Right atrium auricular region (tissue), 2 donors: ENCODE data around the gene FBLN2. TPM values are rescaled to one million over a fixed set of nuclear protein-coding genes. Genes with fewer than 3 reads are reported as not detected.

Source experiments
- DNase-seq: peaks from one replicate; pipeline ENCODE4 v3.0.0-alpha.2; 2019; ENCODE audit warnings: low spot score
- H3K27ac ChIP-seq, 2 donors: fragments of 200-600 bp; sonication (generic); 1 replicate in 1 of 2; 2 replicates in 1 of 2; pipeline ENCODE4 v1.5.1; 2016 to 2019
- H3K27me3 ChIP-seq, 2 donors: fragments of 200-600 bp; sonication (generic); one replicate each; pipeline versions ENCODE4 v1.5.1 to v1.6.0; 2017 to 2019
- H3K36me3 ChIP-seq: fragments of 200-600 bp; sonication (generic); one replicate; pipeline ENCODE4 v1.5.1; 2016
- H3K4me1 ChIP-seq, 2 donors: fragments of 200-600 bp; sonication (generic); one replicate each; pipeline versions ENCODE4 v1.5.1 to v1.6.0; 2017 to 2019
- H3K4me3 ChIP-seq, 2 donors: fragments of 200-600 bp; sonication (generic); 1 replicate in 1 of 2; 2 replicates in 1 of 2; pipeline ENCODE4 v1.5.1; 2017 to 2019; ENCODE audit warnings: mild to moderate bottlenecking in 1 of 2, moderate library complexity in 1 of 2
- H3K9me3 ChIP-seq, 2 donors: fragments of 200-600 bp; sonication (generic); one replicate each; pipeline ENCODE4 v1.5.1; 2019
- CTCF ChIP-seq, 2 donors: fragments of 200-600 bp; sonication (generic); IDR thresholded peaks; one replicate each; pipeline ENCODE4 v1.5.1; 2019; ENCODE audit warnings: antibody characterized with exemption in 2 of 2
- total RNA-seq, 2 donors: library from RNA; depleted of rRNA; stranded (reverse); fragments of >200 nt; gene quantifications; one replicate each; pipeline ENCODE4 v1.1.0, GENCODE V29; 2016

The FBLN2 gene
- total RNA-seq, 2 donors from 2014 or later = 122 to 185 TPM

GRCh38 chr3:13628432-13628831, 79.5 kb downstream of the FBLN2 start:
- Histone ChIP-seq H3K4me1 (no peaks in the 10 kb centered on the region), H3K9me3 (no peaks in the 10 kb centered on the region), H3K36me3 (peaks cover 43% of the 10 kb centered on the region), H3K27me3 (no peaks in the 10 kb centered on the region), H3K4me3 (no peak overlapping the region), H3K27ac (no peak overlapping the region)
- DNase-seq = no peak
- TF ChIP-seq CTCF (IDR thresholded peaks at IDR 0.05) = no peak

- H3K9me3 ChIP-seq = no peaks in the 10 kb centered on the region
- TF ChIP-seq CTCF (IDR thresholded peaks at IDR 0.05) = no peak
- no peaks in the 10 kb centered on the region for H3K27me3 ChIP-seq
- no peak overlapping the region for H3K27ac ChIP-seq
- no peak overlapping the region for H3K4me3 ChIP-seq
- H3K4me1 ChIP-seq = no peaks in the 10 kb centered on the region
- peaks cover 43% of the 10 kb centered on the region for H3K36me3 ChIP-seq
- no peak for DNase-seq
Measured at GRCh38 chr3:13628841-13629551, 80.1 kb downstream of the FBLN2 start.

- no peaks in the 10 kb centered on the region for H3K4me1 ChIP-seq
- no peaks in the 10 kb centered on the region for H3K9me3 ChIP-seq
- no peak for DNase-seq
- H3K4me3 ChIP-seq = no peak overlapping the region
- TF ChIP-seq CTCF (IDR thresholded peaks at IDR 0.05) = no peak
- no peaks in the 10 kb centered on the region for H3K27me3 ChIP-seq
- H3K27ac ChIP-seq = no peak overlapping the region
- peaks cover 43% of the 10 kb centered on the region for H3K36me3 ChIP-seq
Measured at GRCh38 chr3:13629644-13630043, 80.7 kb downstream of the FBLN2 start.

- Histone ChIP-seq H3K9me3 (no peaks in the 10 kb centered on the region), H3K27ac (no peak overlapping the region), H3K4me3 (no peak overlapping the region), H3K27me3 (no peaks in the 10 kb centered on the region), H3K36me3 (peaks cover 39% of the 10 kb centered on the region), H3K4me1 (no peaks in the 10 kb centered on the region)
- TF ChIP-seq CTCF (IDR thresholded peaks at IDR 0.05) = no peak
- no peak for DNase-seq
Measured at GRCh38 chr3:13631256-13631655, 82.3 kb downstream of the FBLN2 start.

- no peaks in the 10 kb centered on the region for H3K4me1 ChIP-seq
- no peak for TF ChIP-seq CTCF (IDR thresholded peaks at IDR 0.05)
- H3K9me3 ChIP-seq = no peaks in the 10 kb centered on the region
- H3K36me3 ChIP-seq = peaks cover 36% of the 10 kb centered on the region
- no peak overlapping the region for H3K27ac ChIP-seq
- DNase-seq = no peak
- H3K4me3 ChIP-seq = no peak overlapping the region
- no peaks in the 10 kb centered on the region for H3K27me3 ChIP-seq
Measured at GRCh38 chr3:13633176-13633575, 84.3 kb downstream of the FBLN2 start.

GRCh38 chr3:13634151-13634550, 85.2 kb downstream of the FBLN2 start:
- Histone ChIP-seq H3K4me1 (no peaks in the 10 kb centered on the region), H3K36me3 (peaks cover 28% of the 10 kb centered on the region), H3K27me3 (no peaks in the 10 kb centered on the region), H3K9me3 (no peaks in the 10 kb centered on the region), H3K27ac (no peak overlapping the region), H3K4me3 (no peak overlapping the region)
- no peak for DNase-seq
- TF ChIP-seq CTCF (IDR thresholded peaks at IDR 0.05) = no peak
